ENCODE measurements around the gene WDR7.

WDR7 gene

GRCh38 chr18:57057890-57058289, 406.7 kb downstream of the WDR7 start:
- no peak overlapping the region for H2AFZ ChIP-seq (ENCODE audit: low read length)
- no peaks in the 10 kb centered on the region for H4K20me1 ChIP-seq (ENCODE audit: insufficient read depth, low read length)
- TF ChIP-seq, protein P1, sequence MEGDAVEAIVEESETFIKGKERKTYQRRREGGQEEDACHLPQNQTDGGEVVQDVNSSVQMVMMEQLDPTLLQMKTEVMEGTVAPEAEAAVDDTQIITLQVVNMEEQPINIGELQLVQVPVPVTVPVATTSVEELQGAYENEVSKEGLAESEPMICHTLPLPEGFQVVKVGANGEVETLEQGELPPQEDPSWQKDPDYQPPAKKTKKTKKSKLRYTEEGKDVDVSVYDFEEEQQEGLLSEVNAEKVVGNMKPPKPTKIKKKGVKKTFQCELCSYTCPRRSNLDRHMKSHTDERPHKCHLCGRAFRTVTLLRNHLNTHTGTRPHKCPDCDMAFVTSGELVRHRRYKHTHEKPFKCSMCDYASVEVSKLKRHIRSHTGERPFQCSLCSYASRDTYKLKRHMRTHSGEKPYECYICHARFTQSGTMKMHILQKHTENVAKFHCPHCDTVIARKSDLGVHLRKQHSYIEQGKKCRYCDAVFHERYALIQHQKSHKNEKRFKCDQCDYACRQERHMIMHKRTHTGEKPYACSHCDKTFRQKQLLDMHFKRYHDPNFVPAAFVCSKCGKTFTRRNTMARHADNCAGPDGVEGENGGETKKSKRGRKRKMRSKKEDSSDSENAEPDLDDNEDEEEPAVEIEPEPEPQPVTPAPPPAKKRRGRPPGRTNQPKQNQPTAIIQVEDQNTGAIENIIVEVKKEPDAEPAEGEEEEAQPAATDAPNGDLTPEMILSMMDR (IDR thresholded peaks at IDR 0.05; ENCODE audit: low read length): no peak
- TF ChIP-seq EZH2phosphoT487 (IDR thresholded peaks at IDR 0.05; ENCODE audit: low read length): no peak
- TF ChIP-seq EZH2 (optimal IDR thresholded peaks at IDR 0.05; ENCODE audit: low read depth, low read length): no peak
- no peak overlapping the region for H3K9ac ChIP-seq (ENCODE audit: low read length)
- H3K4me3 ChIP-seq (ENCODE audit: low read length): no peak overlapping the region
- no peak for DNase-seq
- 0 out of 2 replicates have a peak, but pooled peaks cover 3% of the 10 kb centered on the region for H3K4me1 ChIP-seq (ENCODE audit: low read length)
- no peaks in the 10 kb centered on the region for H3K36me3 ChIP-seq (replicated peaks; ENCODE audit: insufficient read depth, low read length)
- no peaks in the 10 kb centered on the region for H3K9me2 ChIP-seq (replicated peaks; ENCODE audit: insufficient read depth, low read length)
- no peaks in the 10 kb centered on the region for H3K79me2 ChIP-seq (ENCODE audit: low read length)
- H3K27me3 ChIP-seq (replicated peaks; ENCODE audit: insufficient read depth, low read length): no peaks in the 10 kb centered on the region
- no peak overlapping the region for H3K27ac ChIP-seq (ENCODE audit: low read length)
- no peak overlapping the region for H3K4me2 ChIP-seq (ENCODE audit: low read depth, low read length)
- no peaks in the 10 kb centered on the region for H3K9me3 ChIP-seq (replicated peaks; ENCODE audit: insufficient read depth, low read length)
- no peaks in the 10 kb centered on the region for H3F3A ChIP-seq (ENCODE audit: insufficient read depth, low read length)

DNA sequence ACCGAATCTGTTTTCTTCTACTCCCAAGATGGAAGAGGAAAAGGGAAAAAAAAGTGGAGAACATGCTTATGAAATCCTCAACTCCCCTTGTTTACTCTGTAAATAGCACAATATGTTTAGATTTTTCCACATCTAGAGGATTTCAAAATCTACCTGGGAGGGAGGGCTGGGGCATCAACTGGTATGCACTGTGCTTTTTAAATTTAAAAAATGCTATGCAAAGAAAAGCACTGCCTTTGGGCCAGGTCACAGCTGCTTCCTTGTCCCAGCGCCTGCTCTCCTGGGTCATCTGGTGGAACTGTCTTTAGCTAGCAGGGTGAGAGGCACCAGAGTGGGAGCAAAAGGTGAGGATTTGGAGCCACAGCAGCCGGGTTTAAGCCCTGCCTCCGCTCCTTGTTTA, 407.6 kb downstream of the WDR7 start:
- Histone ChIP-seq H4K20me1 (ENCODE audit: insufficient read depth, low read length) (no peaks in the 10 kb centered on the region), H3K27ac (ENCODE audit: low read length) (no peak overlapping the region), H3K4me2 (ENCODE audit: low read depth, low read length) (no peak overlapping the region), H3K4me1 (ENCODE audit: low read length) (0 out of 2 replicates have a peak, but pooled peaks cover 3% of the 10 kb centered on the region), H2AFZ (ENCODE audit: low read length) (no peak overlapping the region), H3K9ac (ENCODE audit: low read length) (no peak overlapping the region), H3K27me3 (replicated peaks; ENCODE audit: insufficient read depth, low read length) (no peaks in the 10 kb centered on the region), H3F3A (ENCODE audit: insufficient read depth, low read length) (no peaks in the 10 kb centered on the region), H3K36me3 (replicated peaks; ENCODE audit: insufficient read depth, low read length) (no peaks in the 10 kb centered on the region), H3K79me2 (ENCODE audit: low read length) (no peaks in the 10 kb centered on the region), H3K4me3 (ENCODE audit: low read length) (no peak overlapping the region), H3K9me3 (replicated peaks; ENCODE audit: insufficient read depth, low read length) (no peaks in the 10 kb centered on the region), H3K9me2 (replicated peaks; ENCODE audit: insufficient read depth, low read length) (no peaks in the 10 kb centered on the region)
- no peak for DNase-seq
- TF ChIP-seq, protein P1 (IDR thresholded peaks at IDR 0.05; ENCODE audit: low read length): no peak
- no peak for TF ChIP-seq EZH2 (optimal IDR thresholded peaks at IDR 0.05; ENCODE audit: low read depth, low read length)
- no peak for TF ChIP-seq EZH2phosphoT487 (IDR thresholded peaks at IDR 0.05; ENCODE audit: low read length)

GRCh38 chr18:57059366-57059765, 408.2 kb downstream of the WDR7 start:
- H3K4me1 ChIP-seq (ENCODE audit: low read length): 0 out of 2 replicates have a peak, but pooled peaks cover 3% of the 10 kb centered on the region
- H3K79me2 ChIP-seq (ENCODE audit: low read length): no peaks in the 10 kb centered on the region
- no peak overlapping the region for H3K4me3 ChIP-seq (ENCODE audit: low read length)
- no peak overlapping the region for H3K27ac ChIP-seq (ENCODE audit: low read length)
- H3F3A ChIP-seq (ENCODE audit: insufficient read depth, low read length): no peaks in the 10 kb centered on the region
- TF ChIP-seq, protein P1 (IDR thresholded peaks at IDR 0.05; ENCODE audit: low read length): no peak
- no peak for TF ChIP-seq EZH2phosphoT487 (IDR thresholded peaks at IDR 0.05; ENCODE audit: low read length)
- TF ChIP-seq EZH2 (optimal IDR thresholded peaks at IDR 0.05; ENCODE audit: low read depth, low read length): no peak
- H3K9me3 ChIP-seq (replicated peaks; ENCODE audit: insufficient read depth, low read length): no peaks in the 10 kb centered on the region
- H3K4me2 ChIP-seq (ENCODE audit: low read depth, low read length): no peak overlapping the region
- H3K36me3 ChIP-seq (replicated peaks; ENCODE audit: insufficient read depth, low read length): no peaks in the 10 kb centered on the region
- H4K20me1 ChIP-seq (ENCODE audit: insufficient read depth, low read length): no peaks in the 10 kb centered on the region
- no peak for DNase-seq
- no peak overlapping the region for H2AFZ ChIP-seq (ENCODE audit: low read length)
- no peak overlapping the region for H3K9ac ChIP-seq (ENCODE audit: low read length)
- H3K27me3 ChIP-seq (replicated peaks; ENCODE audit: insufficient read depth, low read length): no peaks in the 10 kb centered on the region
- H3K9me2 ChIP-seq (replicated peaks; ENCODE audit: insufficient read depth, low read length): no peaks in the 10 kb centered on the region
